SU-DHL-6 (cell line): ENCODE results near the gene PRPS1L1.

Experiments
- H2AFZ ChIP-seq: fragments of 200-600 bp; sonication (generic); 2 replicates; pipeline ENCODE4 v1.6.1; 2014; ENCODE audit warnings: low read depth, mild to moderate bottlenecking, moderate library complexity, mixed read lengths, antibody characterized with exemption, low read length; ENCODE audit not compliant: severe bottlenecking
- H3F3A ChIP-seq: fragments of 200-600 bp; shearing (Covaris generic); 2 replicates; pipeline ENCODE4 v1.6.0; 2016; ENCODE audit warnings: antibody characterized with exemption, mild to moderate bottlenecking; ENCODE audit not compliant: insufficient read depth
- H3K27ac ChIP-seq: fragments of 200-600 bp; sonication (generic); 2 replicates; pipeline ENCODE4 v1.5.1; 2016; ENCODE audit warnings: low read depth, mild to moderate bottlenecking, low read length, moderate library complexity, mixed read lengths
- H3K27me3 ChIP-seq: fragments of 200-600 bp; sonication (generic), shearing (Covaris generic); 2 replicates; pipeline ENCODE4 v1.6.0; 2014; ENCODE audit warnings: mild to moderate bottlenecking, low read length
- H3K36me3 ChIP-seq: fragments of 200-600 bp; sonication (generic); 2 replicates; pipeline ENCODE4 v1.6.1; 2014; ENCODE audit warnings: mild to moderate bottlenecking, low read length, mixed read lengths
- H3K4me2 ChIP-seq: fragments of 300-600, 200-600 bp; shearing (Covaris generic), sonication (generic); 2 replicates; pipeline ENCODE4 v1.6.0; 2014; ENCODE audit warnings: low read length, low read depth, mild to moderate bottlenecking; ENCODE audit not compliant: poor library complexity, severe bottlenecking
- H3K4me3 ChIP-seq: fragments of 200-600 bp; sonication (generic); 2 replicates; pipeline ENCODE4 v1.5.1; 2014; ENCODE audit warnings: antibody characterized with exemption, low read length, mild to moderate bottlenecking, mixed read lengths; ENCODE audit not compliant: insufficient read depth, poor library complexity, severe bottlenecking
- H3K79me2 ChIP-seq: fragments of 200-600 bp; sonication (generic); 2 replicates; pipeline ENCODE4 v1.6.1; 2014; ENCODE audit warnings: mild to moderate bottlenecking, low read length, moderate library complexity; ENCODE audit not compliant: insufficient read depth
- H3K9ac ChIP-seq: fragments of 200-600 bp; sonication (generic); 2 replicates; pipeline ENCODE4 v1.7.0; 2014; ENCODE audit warnings: mild to moderate bottlenecking, low read length
- H3K9me2 ChIP-seq: fragments of 200-600 bp; sonication (generic); replicated peaks from 2 replicates; pipeline ENCODE4 v1.6.1; 2014; ENCODE audit warnings: low read length; ENCODE audit not compliant: insufficient read depth
- H3K9me3 ChIP-seq: fragments of 200-600 bp; sonication (generic); 2 replicates; pipeline ENCODE4 v1.6.1; 2014; ENCODE audit warnings: low read length, mixed read lengths; ENCODE audit not compliant: insufficient read depth
- H4K20me1 ChIP-seq: fragments of 200-600 bp; sonication (generic); 2 replicates; pipeline ENCODE4 v1.6.1; 2014; ENCODE audit warnings: low read depth, mild to moderate bottlenecking, antibody characterized with exemption, low read length, moderate library complexity, mixed read lengths
- CTCF ChIP-seq: fragments of 200-600 bp; sonication (generic); IDR thresholded peaks from one replicate; pipeline ENCODE4 v1.5.1; 2017; ENCODE audit warnings: antibody characterized with exemption, mild to moderate bottlenecking, low read length, moderate library complexity; ENCODE audit not compliant: insufficient read depth, poor library complexity, severe bottlenecking
- EZH2phosphoT487 ChIP-seq: fragments of 200-600 bp; sonication (generic), shearing (Covaris generic); conservative IDR thresholded peaks from 2 replicates; pipeline ENCODE4 v1.6.1; 2018; ENCODE audit warnings: mild to moderate bottlenecking, antibody characterized with exemption, low read length, moderate library complexity, mixed read lengths

The PRPS1L1 gene

GRCh38 chr7:18030758-18031157 lies 3.1 kb upstream of the PRPS1L1 start:
- H3K9me2 ChIP-seq, result no peaks in the 10 kb centered on the region
- no peak for TF ChIP-seq CTCF
- no peak for TF ChIP-seq EZH2phosphoT487
- no peaks in the 10 kb centered on the region for H3K27me3 ChIP-seq
- no peaks in the 10 kb centered on the region for H3K36me3 ChIP-seq
- H3K4me2 ChIP-seq, result no peak overlapping the region
- H3K9ac ChIP-seq, result no peak overlapping the region
- H3K4me3 ChIP-seq, result no peak overlapping the region
- H4K20me1 ChIP-seq, result no peaks in the 10 kb centered on the region
- H3K9me3 ChIP-seq, result no peaks in the 10 kb centered on the region
- no peak overlapping the region for H3K27ac ChIP-seq
- H3F3A ChIP-seq, result no peaks in the 10 kb centered on the region
- H3K79me2 ChIP-seq, result no peaks in the 10 kb centered on the region
- H2AFZ ChIP-seq, result no peak overlapping the region

GRCh38 chr7:18020138-18020715 lies 7.4 kb downstream of the PRPS1L1 start:
- Histone ChIP-seq H2AFZ (no peak overlapping the region), H3K9me2 (no peaks in the 10 kb centered on the region), H3F3A (no peaks in the 10 kb centered on the region), H3K79me2 (no peaks in the 10 kb centered on the region), H3K4me3 (no peak overlapping the region), H3K36me3 (no peaks in the 10 kb centered on the region), H3K27me3 (no peaks in the 10 kb centered on the region), H3K4me2 (no peak overlapping the region), H3K9me3 (no peaks in the 10 kb centered on the region), H4K20me1 (no peaks in the 10 kb centered on the region), H3K9ac (no peak overlapping the region), H3K27ac (no peak overlapping the region)
- TF ChIP-seq CTCF (no peak), EZH2phosphoT487 (no peak)

DNA sequence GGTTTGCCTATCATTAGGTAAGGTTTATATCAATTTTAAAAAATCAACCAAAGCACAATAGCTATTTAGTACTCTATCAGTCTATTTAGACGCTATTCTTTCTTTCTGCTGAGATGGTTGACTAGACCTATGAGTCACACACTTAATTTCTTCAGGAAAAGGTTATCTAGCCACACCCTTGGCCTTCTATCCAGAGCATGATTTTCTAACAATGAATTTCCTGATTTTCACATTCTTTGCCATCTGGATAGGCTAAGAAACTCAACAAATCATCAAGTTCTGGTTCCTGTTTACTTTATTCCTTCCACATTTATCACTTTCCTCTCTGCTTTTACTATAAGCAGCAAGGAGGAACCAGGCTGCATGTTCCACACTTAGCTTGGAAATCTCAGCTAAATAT lies 8.1 kb downstream of the PRPS1L1 start:
- no peak overlapping the region for H3K4me2 ChIP-seq
- H3K36me3 ChIP-seq, result no peaks in the 10 kb centered on the region
- H4K20me1 ChIP-seq, result no peaks in the 10 kb centered on the region
- no peak overlapping the region for H3K9ac ChIP-seq
- H3K9me3 ChIP-seq, result no peaks in the 10 kb centered on the region
- no peak overlapping the region for H3K4me3 ChIP-seq
- no peaks in the 10 kb centered on the region for H3K9me2 ChIP-seq
- no peak overlapping the region for H2AFZ ChIP-seq
- H3K27ac ChIP-seq, result no peak overlapping the region
- no peaks in the 10 kb centered on the region for H3K27me3 ChIP-seq
- H3K79me2 ChIP-seq, result no peaks in the 10 kb centered on the region
- TF ChIP-seq CTCF, result no peak
- no peak for TF ChIP-seq EZH2phosphoT487
- no peaks in the 10 kb centered on the region for H3F3A ChIP-seq
